ENCODE results near the gene CDH1.
"Not testable (repeated sequence)": the region's sequence is repeated elsewhere in the genome, so short reads cannot be mapped to it uniquely, and the experiment has no call there.

The CDH1 gene

DNA sequence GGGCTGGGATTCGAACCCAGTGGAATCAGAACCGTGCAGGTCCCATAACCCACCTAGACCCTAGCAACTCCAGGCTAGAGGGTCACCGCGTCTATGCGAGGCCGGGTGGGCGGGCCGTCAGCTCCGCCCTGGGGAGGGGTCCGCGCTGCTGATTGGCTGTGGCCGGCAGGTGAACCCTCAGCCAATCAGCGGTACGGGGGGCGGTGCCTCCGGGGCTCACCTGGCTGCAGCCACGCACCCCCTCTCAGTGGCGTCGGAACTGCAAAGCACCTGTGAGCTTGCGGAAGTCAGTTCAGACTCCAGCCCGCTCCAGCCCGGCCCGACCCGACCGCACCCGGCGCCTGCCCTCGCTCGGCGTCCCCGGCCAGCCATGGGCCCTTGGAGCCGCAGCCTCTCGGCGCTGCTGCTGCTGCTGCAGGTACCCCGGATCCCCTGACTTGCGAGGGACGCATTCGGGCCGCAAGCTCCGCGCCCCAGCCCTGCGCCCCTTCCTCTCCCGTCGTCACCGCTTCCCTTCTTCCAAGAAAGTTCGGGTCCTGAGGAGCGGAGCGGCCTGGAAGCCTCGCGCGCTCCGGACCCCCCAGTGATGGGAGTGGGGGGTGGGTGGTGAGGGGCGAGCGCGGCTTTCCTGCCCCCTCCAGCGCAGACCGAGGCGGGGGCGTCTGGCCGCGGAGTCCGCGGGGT, at the start of gene CDH1:
Gene CDH1, plus strand, starts transcription at position 247 of the 684 bp plus-strand sequence. Its CDS starts 124 bp downstream, at position 371.
- DNase-seq: peak; percentile 39

DNA sequence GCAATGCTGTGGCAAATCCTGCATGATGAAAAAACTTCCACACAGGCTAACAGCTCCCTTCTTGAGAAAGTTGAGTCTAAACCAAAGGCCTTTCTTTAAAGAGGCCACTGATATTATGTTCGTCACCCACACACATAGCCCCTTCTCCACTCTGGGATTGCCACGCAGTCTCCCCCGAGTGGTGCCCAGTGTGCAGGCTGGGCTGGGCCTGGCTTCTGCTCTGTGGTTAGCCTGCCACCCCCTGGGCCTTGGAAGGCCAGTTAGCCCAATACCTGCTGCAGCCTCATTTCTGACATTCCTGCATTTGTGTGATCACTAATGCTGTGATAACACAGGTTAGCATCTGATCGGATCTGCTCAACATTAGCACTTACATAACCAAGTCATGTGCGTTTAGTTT, 47.2 kb upstream of the CDH1 start:
- DNase-seq: no peak

DNA sequence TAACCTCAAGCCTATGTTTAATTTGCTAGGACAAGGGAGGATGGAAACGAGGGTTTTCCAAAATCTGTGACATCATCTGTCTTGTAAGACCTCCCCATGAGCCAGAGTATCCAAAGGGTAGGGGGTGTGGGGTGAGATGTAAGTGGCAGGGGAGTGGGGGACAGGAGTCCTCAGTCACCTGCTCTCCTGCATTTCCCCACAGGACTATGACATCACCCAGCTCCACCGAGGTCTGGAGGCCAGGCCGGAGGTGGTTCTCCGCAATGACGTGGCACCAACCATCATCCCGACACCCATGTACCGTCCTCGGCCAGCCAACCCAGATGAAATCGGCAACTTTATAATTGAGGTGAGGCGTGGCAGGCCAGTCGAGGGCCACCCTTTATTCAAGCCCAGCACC, 41.5 kb upstream of the CDH1 start:
- no peak for DNase-seq

DNA sequence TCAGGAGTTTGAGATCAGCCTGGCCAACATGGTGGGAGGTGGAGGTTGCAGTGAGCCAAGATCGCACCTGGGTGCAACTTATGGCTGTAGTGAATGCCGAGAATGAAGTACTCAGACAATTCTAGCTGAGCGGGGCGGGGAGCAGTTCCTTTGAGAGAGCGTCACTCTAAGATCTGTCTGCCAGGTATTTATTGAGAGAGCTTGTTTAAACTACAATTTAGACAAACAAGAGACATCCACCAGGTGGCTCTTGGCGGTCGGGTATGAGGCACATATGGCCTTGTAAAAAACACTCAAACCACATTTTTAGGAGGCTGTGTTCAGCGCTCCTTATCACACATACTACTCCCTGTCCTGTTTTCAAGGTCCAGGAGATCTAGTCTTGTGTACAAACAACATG, 40.6 kb upstream of the CDH1 start:
- no peak for DNase-seq

DNA sequence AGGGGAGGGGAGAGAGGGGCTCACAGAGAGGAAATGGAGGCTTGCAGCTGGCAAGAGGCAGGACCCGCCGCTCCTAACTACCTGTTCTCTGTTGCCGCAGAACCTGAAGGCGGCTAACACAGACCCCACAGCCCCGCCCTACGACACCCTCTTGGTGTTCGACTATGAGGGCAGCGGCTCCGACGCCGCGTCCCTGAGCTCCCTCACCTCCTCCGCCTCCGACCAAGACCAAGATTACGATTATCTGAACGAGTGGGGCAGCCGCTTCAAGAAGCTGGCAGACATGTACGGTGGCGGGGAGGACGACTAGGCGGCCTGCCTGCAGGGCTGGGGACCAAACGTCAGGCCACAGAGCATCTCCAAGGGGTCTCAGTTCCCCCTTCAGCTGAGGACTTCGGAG, 39.0 kb upstream of the CDH1 start:
- DNase-seq: no peak

DNA sequence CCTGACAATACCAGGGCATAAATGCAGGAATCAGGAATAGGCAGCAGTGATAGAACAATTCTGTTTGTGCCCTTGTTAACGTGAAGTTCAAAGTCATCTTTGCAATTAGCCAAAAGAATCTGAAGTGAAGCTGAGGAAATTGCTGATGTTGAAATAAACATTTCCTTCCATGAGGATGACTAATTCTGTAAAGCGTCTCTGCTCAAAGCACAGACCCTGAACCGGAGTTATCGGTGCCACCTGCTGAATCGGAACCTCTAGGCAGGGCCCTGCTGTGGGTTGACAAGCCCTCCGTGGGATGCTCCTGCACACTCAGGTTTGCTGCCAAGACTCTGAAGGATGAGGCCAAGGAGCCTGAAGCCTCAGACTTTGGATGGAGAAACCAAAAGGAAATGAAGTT, 37.0 kb upstream of the CDH1 start:
- no peak for DNase-seq

DNA sequence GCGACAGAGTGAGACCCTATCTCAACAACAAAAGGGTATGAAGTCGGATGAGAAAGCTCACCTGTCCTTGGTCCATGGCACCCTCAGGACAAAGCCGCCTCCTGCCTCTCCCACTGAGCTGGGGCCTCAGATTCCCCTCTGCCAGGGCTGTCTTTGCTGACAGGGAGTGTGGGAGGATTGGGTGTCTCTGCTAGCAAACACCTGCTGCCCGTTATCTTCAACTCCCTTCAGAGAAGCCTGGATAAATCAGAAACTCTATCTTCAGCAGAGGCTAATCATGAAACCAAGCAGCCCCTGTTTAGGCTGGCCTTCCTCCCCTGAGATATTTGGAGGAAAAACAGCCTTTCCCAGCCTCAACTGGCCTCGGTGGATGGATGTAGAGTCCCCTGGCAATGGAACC, 36.3 kb upstream of the CDH1 start:
- DNase-seq: no peak

DNA sequence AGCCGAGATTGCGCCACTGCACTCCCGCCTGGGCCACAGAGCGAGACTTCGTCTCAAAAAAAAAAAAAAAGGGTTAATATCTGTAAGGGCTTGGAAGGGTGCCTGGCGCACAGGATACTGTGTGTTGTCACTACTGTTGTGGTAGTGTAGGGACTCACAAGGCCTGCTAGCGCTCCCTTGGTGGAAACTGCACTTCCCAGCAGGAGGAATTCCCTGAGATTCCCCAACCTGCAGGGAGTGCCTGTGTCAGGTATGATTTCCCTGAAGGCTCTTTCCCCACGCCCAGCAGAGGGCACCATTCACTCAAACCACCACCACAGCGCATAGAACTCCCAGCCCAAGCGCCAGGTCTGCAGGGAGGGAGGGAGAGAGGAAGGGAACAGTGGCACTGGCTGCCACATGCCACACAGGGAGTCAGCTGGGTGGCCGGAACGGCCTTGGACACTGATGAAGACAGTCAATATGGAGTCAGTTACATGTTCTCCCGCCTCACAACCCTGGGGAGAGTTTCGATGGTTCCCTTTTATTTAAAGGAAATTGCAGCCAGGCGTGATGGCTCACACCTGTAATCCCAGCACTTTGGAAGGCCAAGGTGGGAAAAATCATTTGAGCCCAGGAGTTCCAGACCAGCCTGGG, 32.7 kb upstream of the CDH1 start:
- DNase-seq: peak; percentile 50

DNA sequence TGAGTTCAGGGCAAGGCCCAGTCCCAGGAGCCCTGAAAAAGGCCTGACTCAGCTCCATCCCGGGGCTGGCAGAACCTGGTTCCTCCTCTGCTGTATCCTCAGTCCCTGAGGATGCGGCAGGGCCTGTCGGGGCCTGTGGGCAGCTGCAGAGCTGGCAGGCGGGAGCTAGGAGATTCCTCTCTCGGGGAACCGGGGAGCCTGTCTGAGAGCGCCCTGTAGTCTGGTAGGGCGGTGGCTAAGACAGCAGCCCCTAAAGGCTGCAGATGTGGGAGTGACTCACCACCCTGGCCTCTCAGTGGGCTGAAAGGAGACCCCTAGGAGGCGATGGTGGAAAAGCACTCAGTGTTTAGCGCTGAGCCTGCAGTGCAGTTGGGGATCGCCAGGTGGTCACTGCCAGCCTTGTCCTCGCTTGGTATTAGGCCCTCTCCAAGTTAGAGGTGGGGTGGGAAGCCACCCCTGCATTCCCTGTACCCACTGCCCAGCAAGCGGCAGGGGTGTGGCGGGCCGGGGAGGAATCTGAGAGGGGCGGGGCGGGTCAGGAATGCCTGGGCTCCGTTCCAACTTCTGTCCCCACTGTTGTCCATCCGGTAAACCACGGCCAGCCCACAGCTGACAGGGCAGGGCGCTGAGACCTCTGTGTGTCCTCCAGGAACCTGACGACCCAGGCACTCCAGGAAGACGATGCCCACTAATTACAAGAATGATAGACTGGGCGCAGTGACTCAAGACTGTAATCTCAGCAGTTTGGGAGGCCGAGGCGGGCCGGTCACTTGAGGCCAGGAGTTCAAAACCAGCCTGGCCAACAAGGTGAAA, 29.5 kb upstream of the CDH1 start:
- DNase-seq: no peak

DNA sequence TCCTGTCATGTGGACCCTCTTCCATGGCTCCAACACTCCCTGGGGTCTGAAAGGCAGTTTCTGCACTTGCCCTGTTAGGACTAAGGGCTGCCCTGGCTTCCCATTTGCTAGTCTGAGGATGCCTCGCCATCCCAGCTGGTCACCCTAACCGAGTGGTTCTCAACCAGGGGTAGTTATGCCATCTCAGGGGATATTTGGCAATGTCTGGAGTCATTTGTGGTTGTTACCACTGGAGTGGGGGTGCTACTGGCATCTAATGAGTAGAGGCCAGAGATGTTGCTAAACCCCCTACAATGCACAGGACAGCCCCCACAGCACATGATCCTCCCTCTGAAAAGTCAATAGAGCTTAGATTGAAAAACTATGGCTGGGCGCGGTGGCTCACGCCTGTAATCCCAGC, 26.9 kb upstream of the CDH1 start:
- no peak for DNase-seq

DNA sequence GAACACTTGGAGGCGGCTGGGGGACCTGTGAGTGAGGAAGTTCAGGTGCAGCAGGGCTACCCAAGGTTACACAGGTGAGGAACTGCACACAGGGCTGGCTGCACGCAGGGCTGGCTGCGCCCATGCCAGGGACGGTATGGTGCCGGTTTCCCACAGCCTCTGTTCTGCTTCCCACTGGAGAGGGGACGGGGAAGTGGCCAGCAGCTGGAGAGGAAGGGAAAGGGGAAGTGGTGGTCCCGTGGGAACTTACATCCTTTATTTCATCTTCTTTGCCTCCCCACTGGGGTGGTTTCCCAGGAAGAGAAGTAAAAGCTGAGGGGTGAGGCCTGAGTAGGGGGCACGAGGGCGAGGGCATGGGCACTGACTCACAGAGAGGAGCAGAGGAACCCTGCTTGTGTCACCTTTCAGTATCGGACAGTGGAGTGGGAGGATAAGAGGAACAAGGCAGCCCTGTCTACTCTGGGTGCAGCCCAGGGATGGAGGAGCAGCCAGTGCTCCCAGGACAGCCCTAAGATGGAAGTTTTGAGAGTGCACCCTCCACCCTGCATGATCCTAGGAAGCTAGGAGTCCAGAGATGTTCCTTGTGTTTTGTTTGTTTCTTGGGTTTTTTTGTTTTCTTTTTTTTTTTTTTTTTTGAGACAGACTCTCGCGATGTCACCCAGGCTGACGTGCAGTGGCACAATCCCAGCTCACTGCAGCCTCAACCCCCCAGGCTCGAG, 25.5 kb upstream of the CDH1 start:
- DNase-seq: peak; percentile 16

DNA sequence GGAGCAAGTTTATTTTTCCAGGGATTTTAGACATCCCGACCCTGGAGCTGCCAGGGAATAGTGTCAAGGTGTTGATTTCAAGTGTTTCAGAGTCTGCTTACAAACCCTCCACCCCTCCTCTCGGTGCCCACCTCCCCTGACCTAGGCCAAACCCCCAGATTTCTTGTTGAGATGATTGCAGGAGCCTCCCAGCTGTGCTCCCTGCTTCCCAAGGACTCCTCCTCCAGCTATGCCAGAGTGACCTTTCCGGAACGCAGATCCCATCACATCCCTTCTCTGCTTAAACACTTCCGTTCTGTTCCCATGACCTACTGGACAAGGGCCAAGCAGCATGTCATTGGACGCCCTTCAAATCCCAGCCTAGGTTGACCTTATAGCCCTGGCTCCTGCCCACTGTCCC, 23.7 kb upstream of the CDH1 start:
- DNase-seq: no peak

DNA sequence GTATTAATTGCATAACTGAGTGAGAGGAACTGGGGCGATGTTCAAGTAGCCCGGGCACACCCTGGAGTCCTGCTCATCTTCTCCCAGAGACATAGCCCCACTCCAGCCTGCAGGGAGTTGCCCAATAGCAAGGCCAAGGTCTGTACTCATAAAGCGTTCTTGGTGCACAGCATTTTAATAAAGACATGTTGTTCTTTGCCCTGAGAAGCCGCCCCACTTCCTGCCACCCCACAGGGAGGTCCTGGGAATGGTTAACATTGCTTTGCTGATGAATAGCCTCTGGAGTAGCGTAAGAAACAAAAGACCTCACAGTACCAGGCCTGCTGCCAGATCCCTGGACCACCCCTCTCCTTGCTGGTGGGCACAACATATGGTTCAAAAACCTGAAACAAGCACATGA, 21.6 kb upstream of the CDH1 start:
- DNase-seq: no peak

DNA sequence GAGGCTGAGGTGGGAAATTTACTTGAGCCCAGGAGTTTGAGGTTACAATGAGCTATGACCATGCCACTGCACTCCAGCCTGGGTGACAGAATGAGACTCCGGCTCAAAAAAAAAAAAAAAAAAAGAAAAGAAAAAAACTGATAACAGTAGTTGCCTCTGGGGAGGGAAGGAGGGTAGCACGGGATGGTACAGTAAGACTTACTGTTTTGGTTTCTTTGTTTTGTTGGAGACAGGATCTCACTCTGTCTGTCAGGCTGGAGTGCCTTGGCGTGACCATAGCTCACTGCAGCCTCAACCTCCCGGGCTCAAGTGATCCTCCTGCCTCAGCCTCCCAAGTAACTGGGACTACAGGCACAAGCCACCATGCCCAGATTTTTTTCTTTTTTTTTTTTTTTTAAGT, 20.6 kb upstream of the CDH1 start:
- not testable (repeated sequence) for DNase-seq

DNA sequence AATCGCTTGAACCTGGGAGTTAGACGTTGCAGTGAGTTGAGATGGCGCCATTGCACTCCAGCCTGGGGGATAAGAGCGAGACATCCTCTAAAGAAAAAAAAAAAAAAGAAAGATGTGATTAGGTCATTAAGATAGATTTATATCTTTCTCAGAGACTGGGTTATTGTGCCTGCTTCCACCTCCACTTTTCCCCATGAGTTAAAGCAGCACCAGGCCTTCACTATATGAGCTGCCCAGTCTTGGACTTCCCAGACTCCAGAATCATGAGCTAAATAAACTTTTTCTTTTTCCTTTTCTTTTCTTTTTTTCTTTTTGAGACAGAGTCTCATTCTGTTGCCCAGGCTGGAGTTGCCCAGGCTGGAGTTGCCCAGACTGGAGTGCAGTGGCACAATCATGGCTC, 19.4 kb upstream of the CDH1 start:
- no peak for DNase-seq

DNA sequence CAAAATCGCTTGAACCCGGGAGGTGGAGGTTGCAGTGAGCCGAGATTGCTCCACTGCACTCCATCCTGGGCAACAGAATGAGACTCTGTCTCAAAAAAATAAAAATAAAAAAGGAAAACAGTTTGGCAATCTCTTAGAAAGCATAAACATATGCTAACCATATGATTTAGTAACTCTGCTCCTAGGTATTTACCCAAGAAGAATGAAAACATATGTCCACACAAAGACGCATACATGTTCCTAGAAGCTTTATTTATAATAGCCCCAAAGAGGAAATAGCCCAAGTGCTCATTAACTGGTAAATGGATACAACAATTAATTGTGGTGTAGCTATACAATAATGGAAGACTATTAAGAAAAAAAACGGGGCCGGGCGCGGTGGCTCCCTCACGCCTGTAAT, 18.5 kb upstream of the CDH1 start:
- no peak for DNase-seq

DNA sequence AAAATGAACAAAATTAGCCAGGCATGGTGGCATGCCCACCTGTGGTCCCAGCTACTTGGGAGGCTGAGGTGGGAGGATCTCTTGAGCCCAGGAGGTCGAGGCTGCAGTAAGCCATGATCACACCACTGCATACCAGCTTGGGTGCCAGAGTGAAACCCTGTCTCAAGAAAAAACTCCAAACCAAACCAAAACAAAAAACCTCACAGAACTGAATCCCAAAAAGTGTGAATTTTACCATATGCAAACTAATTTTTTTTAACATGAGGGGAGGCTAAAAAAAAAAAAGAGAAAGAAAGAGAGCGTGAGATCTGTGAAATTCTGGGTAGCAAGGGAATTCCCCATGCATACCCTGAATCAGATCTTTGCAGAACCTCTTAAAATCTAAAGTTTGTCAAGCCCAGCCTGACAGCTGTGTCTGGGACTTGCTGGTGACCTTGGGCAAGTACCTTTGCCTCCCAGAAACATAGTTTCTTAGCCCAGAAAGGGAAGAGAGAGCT, 17.1 kb upstream of the CDH1 start:
- DNase-seq: no peak

DNA sequence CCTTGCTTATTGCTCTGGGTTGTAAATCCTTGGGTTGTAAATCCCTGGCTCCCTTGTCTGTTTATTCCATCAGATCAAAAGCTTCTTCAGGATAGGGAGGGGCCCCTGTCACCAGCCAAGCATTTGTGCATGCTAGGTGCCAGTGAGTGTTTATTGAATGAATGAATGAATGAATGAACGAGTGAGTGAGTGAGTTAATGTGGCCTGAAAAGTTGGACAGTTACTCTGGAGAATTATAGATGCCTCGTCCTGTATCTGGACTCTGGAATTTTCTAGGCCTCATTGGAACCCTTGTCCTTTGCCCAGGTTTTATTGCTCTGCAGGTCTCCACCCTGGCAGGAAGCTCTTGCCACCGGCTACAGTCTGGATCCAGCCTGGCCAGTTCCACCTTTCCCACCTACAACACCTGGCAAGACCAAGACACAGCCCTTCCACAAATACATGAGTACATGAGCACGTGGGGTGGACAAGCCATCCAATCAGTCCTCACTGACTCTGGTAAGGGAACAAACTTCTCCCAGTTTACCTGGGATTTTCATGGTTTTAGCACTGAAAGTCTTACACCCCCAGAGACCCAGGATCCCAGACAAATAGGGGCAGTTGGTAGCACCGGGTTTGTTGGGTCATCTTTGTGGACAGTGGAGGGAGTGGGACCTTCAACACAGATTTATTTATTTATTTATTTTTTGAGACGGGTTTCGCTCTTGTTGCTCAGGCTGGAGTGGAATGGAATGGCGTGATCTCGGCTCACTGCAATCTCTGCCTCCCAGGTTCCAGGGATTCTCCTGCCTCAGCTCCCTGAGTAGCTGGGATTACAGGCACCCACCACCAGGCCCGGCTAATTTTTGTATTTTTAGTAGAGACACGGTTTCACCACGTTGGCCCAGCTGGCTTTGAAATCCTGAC, 14.7 kb upstream of the CDH1 start:
- DNase-seq: no peak

DNA sequence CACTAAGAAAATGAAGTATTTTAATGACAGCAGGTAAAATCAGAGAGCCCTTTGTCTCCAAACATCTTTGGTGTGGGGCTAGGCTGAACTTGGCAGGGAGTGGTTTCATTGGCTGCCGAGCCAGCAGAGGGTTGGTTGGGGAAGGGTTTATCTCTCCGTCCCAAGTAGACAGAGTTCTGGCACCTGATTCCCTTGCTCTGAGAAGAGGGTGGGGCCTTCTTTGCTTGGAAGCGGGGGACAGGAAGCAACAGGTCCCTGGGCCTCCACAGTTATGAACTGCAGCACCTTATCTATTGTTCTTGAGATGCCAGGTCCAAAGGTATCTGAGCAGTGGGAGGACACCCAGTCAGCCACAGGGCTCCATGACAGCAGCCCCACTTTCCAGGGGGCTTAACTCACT, 12.3 kb upstream of the CDH1 start:
- DNase-seq: no peak

DNA sequence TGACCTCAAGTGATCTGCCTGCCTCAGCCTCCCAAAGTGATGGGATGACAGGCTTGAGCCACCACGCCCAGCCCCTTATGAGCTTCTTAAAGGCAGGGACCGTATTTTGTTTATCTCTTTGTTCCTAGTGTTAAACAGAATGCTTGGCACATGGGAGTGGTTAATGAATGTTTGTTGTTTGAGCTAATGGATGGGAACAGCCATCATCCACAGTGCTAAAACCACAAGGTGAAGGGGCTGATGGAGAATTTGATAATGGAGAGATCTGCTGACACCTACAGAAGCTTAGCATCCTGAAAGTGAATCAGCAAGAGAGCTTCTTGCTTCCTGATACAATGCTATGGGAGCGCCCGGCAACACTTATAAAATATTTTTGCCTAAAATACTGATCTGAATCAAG, 8.6 kb upstream of the CDH1 start:
- DNase-seq: no peak

DNA sequence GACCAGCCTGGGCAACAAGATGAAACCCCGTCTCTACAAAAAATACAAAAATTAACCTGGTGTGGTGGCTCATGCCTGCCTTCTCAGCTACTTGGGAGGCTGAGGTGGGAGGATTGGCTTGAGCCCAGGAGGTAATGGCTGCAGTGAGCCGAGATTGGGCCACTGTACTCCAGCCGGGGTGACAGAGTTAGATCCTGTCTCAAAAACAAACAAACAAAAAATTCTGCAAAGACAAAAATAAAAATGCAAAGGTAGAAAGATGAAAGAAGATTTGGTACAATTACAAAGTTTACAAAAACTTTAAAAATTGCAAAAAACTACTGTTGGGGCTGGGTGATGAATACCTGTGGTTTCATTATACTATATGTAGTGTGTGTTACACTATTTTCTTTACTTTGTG, 5.5 kb upstream of the CDH1 start:
- DNase-seq: no peak

DNA sequence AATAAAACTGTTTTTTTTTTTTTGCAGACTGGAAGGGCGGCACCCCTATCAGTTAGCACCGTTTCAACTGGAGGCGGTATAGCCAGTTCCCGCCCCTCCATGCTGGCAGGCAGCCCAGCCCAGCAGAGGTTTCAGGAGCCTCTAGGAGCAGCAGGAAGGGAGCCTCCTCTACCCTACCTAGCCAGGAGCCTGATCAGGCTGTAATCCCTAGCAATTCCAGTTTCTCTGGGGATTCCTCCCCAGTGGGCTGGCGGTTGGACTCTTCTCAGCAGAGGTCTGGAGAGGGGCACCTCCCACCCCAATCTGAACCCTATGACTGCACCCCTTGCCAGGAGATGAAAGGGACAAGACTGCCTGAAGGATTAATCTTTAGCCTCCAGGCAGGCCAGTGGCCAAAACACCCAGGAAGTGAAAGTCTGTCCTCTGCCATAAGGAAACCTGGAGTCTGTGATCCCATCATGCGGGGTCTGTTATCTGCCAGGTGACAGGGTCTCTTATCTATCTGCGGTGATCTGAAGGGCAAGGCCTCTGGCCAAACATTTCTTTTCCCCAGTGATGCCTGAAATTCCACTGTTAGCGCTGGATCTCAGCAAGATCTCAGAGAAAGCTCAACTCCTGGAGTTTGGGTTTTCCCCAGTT, 4.9 kb upstream of the CDH1 start:
- DNase-seq: no peak
